NCI-H345 treated with DMSO at 0.1 percent for 48 hours (cell line): ENCODE measurements around the gene SLC23A2.
A peak's percentile ranks its signal among the peaks of the same experiment; 100 is the strongest.
"Not testable (repeated sequence)": the region's sequence is repeated elsewhere in the genome, so short reads cannot be mapped to it uniquely, and the experiment has no call there.

Source experiments
- DNase-seq: peaks from one replicate; lab custom pipeline; 2025; ENCODE audit not compliant: unreplicated experiment; lab: John Stamatoyannopoulos, UW

SLC23A2 gene

DNA sequence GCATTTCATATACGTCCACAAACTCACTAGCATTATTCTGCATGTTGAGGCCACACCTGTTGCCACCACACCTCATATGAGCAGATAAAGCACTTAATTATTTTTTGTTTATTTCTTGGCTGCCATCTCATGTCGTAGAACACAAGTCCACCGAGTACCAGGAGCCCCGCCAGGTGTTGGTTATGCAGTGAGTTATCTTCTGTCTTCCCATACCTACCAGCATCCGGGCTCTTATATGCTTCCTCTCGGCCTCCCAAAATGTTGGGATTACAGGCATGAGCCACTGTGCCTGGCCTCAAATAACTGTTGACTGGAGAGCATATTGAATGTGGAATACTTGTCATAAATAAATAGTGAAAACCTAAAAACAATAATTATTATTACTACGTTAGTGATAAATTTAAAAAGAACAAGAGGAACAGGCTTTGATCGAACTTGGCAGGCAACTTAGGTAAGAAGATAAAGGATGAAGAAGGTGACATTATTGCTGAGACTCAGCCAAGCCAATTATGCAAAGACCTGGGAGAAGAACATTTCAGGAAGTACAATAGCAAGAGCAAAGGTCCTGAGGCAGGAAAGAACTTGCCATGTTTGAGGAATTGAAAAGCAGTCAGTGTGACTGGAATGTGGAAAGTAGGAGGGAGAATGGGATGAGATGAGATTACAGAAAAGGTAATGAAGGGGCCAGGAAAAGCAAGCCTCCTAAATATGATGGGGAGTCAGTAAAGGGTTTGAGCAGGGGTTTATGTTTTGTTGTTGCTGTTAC lies 12.6 kb upstream of the SLC23A2 start:
- no peak for DNase-seq

DNA sequence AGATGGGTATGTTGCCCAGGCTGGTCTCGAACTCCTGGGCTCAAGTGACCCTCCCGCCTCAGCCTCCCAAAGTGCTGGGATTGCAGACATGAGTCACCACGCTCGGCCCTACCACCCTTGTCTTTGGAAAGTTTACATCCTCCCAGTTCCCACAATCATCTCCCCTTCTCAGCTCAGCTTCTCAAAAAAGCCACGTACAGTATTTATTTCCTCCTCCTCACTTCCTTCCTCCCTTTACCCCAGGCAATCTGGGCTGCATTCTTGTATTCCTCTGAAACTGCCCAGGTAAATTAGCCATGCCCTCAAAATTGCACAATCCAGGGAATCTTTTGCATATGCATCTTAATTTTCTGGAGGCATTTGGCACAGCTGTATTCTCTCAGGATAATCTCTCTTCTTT lies 7.4 kb upstream of the SLC23A2 start:
- no peak for DNase-seq

- DNase-seq = no peak
These were observed 4.0 kb upstream of the SLC23A2 start for GRCh38 chr20:5005326-5005725.

- not testable (repeated sequence) for DNase-seq
These were observed 3.5 kb upstream of the SLC23A2 start for GRCh38 chr20:5004825-5005224.

GRCh38 chr20:5003626-5004025 lies 2.3 kb upstream of the SLC23A2 start:
- DNase-seq = no peak

- no peak for DNase-seq
These were observed 735 bp upstream of the SLC23A2 start for GRCh38 chr20:5002077-5002413.

GRCh38 chr20:5000263-5001173 lies 792 bp downstream of the SLC23A2 start:
- peak; percentile 33 for DNase-seq

- peak; percentile 82 for DNase-seq
These were observed 1.5 kb downstream of the SLC23A2 start for GRCh38 chr20:4999788-5000187.

DNA sequence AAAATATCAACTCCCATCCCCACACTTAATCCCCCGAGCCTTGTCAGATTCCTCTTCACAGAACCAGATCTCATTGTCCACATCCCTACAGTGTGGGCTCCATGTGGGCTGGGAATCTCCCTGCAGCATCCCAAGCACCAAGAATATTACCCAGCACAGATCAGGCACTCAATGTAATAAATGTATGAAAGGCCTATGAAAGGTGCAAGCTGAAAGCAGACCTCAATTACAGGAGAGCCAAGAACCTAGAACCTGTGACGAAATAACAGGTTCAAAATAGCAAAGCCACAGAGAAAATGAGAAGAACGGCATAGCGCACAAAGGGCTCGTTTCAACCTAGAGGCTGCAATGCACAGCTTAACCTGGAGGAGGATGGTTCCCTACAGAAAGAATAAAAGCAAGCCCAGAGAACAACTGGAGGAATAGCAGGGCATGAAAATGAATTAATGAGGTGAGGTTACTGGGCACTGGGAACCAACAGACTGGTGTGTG lies 3.1 kb downstream of the SLC23A2 start:
- no peak for DNase-seq

- DNase-seq = no peak
These were observed 4.1 kb downstream of the SLC23A2 start for GRCh38 chr20:4997222-4997621.

DNA sequence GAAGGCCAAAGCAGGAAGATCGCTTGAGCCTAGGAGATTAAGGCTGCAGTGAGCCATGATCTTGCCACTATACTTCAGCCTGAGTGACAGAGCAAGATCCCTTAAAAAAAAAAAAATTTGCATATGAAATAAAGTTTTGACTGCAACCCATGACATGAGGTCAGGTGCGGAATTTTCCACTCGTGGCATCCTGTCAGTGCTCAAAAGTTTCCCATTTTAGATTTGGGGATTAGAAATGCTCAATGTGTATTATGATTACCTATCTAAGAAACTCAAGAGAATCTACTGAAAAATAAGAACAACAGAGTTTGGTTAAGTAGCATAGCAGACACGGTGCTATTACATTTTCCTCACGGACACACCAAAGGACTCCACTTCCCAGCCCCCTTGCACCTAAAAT lies 11.7 kb downstream of the SLC23A2 start:
- DNase-seq = no peak

DNA sequence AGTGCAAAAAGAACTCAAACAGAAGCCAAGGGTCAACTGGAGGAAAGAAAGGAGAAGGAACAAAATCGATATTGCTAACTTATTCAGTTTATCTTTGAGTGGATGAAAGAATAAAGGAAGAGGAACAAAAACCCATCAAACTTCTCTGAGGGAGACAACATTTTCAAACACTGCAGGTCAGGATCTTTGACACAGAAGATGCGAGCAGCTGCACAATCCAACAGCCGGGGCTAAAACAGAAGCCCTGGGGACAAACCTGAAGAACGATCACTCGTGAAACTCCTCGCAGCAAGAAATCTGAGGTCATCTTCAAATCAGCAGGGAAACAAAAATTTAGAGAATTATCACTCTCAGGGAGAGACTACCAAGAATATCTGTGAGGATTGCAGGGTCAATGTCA lies 14.2 kb downstream of the SLC23A2 start:
- DNase-seq = no peak

- no peak for DNase-seq
These were observed 15.7 kb downstream of the SLC23A2 start for GRCh38 chr20:4985658-4986057.

DNA sequence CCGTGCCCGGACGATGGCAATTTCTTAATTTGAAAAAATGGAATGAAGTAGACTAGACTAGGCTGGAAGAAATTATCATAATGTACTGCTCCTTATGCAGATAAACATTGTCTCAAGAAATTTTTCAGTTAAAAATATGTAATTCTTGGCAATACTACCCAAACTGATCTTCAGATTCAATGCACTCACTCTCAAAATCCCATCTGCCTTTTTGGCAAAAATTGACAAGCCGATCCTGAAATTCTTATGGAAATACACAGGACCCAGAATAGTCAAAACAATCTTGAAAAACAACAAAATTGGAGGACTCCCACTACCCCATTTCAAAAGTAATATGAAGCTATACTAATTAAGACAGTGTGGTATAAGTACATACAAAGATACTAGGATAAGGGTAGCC lies 19.0 kb downstream of the SLC23A2 start:
- no peak for DNase-seq

- no peak for DNase-seq
These were observed 21.4 kb downstream of the SLC23A2 start for GRCh38 chr20:4979841-4980410.

- no peak for DNase-seq
These were observed 23.0 kb downstream of the SLC23A2 start for GRCh38 chr20:4978050-4978918.

- not testable (repeated sequence) for DNase-seq
These were observed 25.3 kb downstream of the SLC23A2 start for GRCh38 chr20:4976014-4976413.

- DNase-seq = no peak
These were observed 27.8 kb downstream of the SLC23A2 start for GRCh38 chr20:4973330-4974097.

DNA sequence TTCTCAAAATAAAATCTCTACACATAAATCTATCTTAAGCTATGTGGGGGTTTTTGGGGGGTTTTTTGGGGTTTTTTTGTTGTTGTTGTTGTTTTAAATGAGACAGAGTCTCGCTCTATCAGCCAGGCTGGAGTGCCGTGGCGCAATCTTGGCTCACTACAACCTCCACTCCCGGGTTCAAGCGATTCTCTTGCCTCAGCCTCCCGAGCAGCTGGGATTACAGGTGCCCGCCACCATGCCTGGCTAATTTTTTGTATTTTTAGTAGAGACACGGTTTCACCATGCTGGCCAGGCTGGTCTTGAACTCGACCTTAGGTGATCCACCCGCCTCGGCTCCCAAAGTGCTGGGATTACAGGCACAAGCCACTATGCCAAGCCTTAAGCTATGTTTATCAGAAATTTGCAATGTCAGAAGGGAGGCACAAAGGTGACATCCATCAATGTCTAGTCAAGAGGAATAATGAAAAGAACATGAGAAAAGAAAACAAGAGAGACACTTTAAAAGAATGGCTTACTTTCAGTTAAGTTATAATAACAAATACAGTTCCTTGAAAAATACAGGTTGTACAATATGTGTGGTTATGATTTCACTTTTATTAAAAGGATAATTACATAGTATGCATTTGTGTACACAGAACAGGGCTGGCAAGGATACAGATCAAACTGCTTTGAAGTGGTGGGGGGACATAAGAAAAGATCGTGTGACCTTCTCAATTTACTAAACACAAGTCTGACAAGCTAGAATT lies 28.6 kb downstream of the SLC23A2 start:
- DNase-seq = no peak
